ENCODE results near the gene CBX7. TPM values are rescaled to one million over a fixed set of nuclear protein-coding genes. Genes with fewer than 3 reads are reported as not detected.

CBX7 gene
- total and polyA plus RNA-seq, 2 of the 8 experiments (the other 6 are each of a cell fraction or from before 2014, with no cell fraction given) = 6.9 to 8.7 TPM

- no peak overlapping the region for H3K23ac ChIP-seq (ENCODE audit: insufficient read length)
- no peaks in the 10 kb centered on the region for H3K36me3 ChIP-seq (ENCODE audit: control insufficient read depth in 2 of 4, insufficient read depth in 4 of 4, low read length in 3 of 4)
- H3K9ac ChIP-seq (replicated peaks in 1 of 4; ENCODE audit: extremely low read depth in 1 of 4, low read depth in 3 of 4, low read length in 3 of 4) = no peak overlapping the region
- no peaks in the 10 kb centered on the region for H3K9me3 ChIP-seq (ENCODE audit: insufficient read depth in 2 of 2, low read depth in 1 of 2, low read length in 1 of 2)
- H2AK5ac ChIP-seq (ENCODE audit: low read depth, low read length) = no peak overlapping the region
- no peak overlapping the region for H3K4me2 ChIP-seq (ENCODE audit: insufficient read depth in 1 of 2, low read depth in 2 of 2, low read length in 2 of 2)
- H3K14ac ChIP-seq (ENCODE audit: insufficient read length) = no peak overlapping the region
- no peak overlapping the region for H2BK120ac ChIP-seq (replicated peaks; ENCODE audit: low read depth, low read length)
- no peaks in the 10 kb centered on the region for H3K79me1 ChIP-seq (ENCODE audit: low read depth, low read length)
- no peak overlapping the region for H3K56ac ChIP-seq (replicated peaks; ENCODE audit: insufficient read length, low read depth, low read length)
- ChIA-PET POLR2A (ENCODE audit: partially characterized antibody) (interaction anchor here (0.6 to 7.4 kb wide), 6 partner anchors 10 to 273 kb away, joined by 3 to 67 read pairs (median 6); partner anchors contain the start of gene RPL3), CTCF (ENCODE audit: partially characterized antibody) (interaction anchor here (0.5 to 5.1 kb wide), 58 partner anchors 8 to 379 kb away, joined by 3 to 47 read pairs (median 4); partner anchors contain the start of genes APOBEC3B, APOBEC3C and PDGFB)
- H3K27ac ChIP-seq (ENCODE audit: low read depth, low read length) = no peak overlapping the region
- no peak overlapping the region for H2BK20ac ChIP-seq (ENCODE audit: low read length)
- H3K4me1 ChIP-seq (replicated peaks in 1 of 4; ENCODE audit: control insufficient read depth in 3 of 4, insufficient read depth in 4 of 4, low read length in 3 of 4) = peaks cover 4 to 16% (median 11%) of the 10 kb centered on the region in 4 experiments; a peak in 4 of 7 replicates
- no peaks in the 10 kb centered on the region for H3K79me2 ChIP-seq (ENCODE audit: control insufficient read depth in 1 of 2, insufficient read depth in 2 of 2, low read length in 2 of 2)
- WGBS, 2 experiments (ENCODE audit: extremely low coverage in 1 of 2, insufficient coverage in 1 of 2, insufficient read length in 1 of 2, insufficient replicate concordance in 2 of 2, low coverage in 1 of 2, low lambda C conversion rate in 2 of 2, missing lambda C conversion rate in 1 of 2) = 56% methylated on average over 15 of the region's 15 CpGs; no CpG with 5 or more reads in 1 of the 2 experiments
- H2AFZ ChIP-seq (ENCODE audit: low read length) = no peak overlapping the region
- H2BK12ac ChIP-seq (ENCODE audit: low read depth, low read length) = no peak overlapping the region
- H4K20me1 ChIP-seq (replicated peaks in 1 of 2; ENCODE audit: control insufficient read depth in 1 of 2, insufficient read depth in 2 of 2, low read length in 2 of 2) = no peaks in the 10 kb centered on the region
- no peaks in the 10 kb centered on the region for H3K27me3 ChIP-seq (replicated peaks in 1 of 4; ENCODE audit: control insufficient read depth in 3 of 4, extremely low read depth in 1 of 4, insufficient read depth in 3 of 4, low read length in 3 of 4)
- H4K5ac ChIP-seq (ENCODE audit: insufficient read length, low read depth, low read length) = no peak overlapping the region
- H4K8ac ChIP-seq (ENCODE audit: extremely low read depth, insufficient read depth, low read length) = no peak overlapping the region
- H3K18ac ChIP-seq (ENCODE audit: extremely low read depth, low read length) = no peak overlapping the region
- peak; percentile 50 to 90 for DNase-seq (ENCODE audit: low read depth in 1 of 2, low spot score in 2 of 2)
- no peak for FAIRE-seq
- H3K4ac ChIP-seq (replicated peaks; ENCODE audit: insufficient read length, low read depth, low read length) = no peak overlapping the region
- no peak overlapping the region for H3K4me3 ChIP-seq (ENCODE audit: extremely low read depth in 1 of 4, insufficient read depth in 2 of 4, low read depth in 3 of 4, low read length in 4 of 4)
- no peaks in the 10 kb centered on the region for H3K23me2 ChIP-seq (ENCODE audit: low read depth, low read length)
- H4K91ac ChIP-seq (replicated peaks; ENCODE audit: insufficient read length, low read length) = no peak overlapping the region
- peak overlapping the region; percentile 90; the same call in 1 of the 2 replicates for H2BK15ac ChIP-seq (ENCODE audit: low read length)
- no peak overlapping the region for H2BK5ac ChIP-seq (ENCODE audit: low read depth, low read length)
- TF ChIP-seq RAD21 (IDR thresholded peaks at IDR 0.05 in 1 of 2, conservative IDR thresholded peaks at IDR 0.05 in 1 of 2; ENCODE audit: low read depth in 2 of 2, low read length in 2 of 2) (peak; percentile 88 to 94), YY1 (IDR thresholded peaks at IDR 0.05; ENCODE audit: low read depth, low read length) (no peak), FOSL1 (IDR thresholded peaks at IDR 0.05; ENCODE audit: insufficient read depth, low read depth, low read length) (no peak), EGR1 (IDR thresholded peaks at IDR 0.05; ENCODE audit: borderline replicate concordance, low read depth, low read length) (no peak), E2F6 (IDR thresholded peaks at IDR 0.05) (no peak), RNF2 (IDR thresholded peaks at IDR 0.05; ENCODE audit: borderline replicate concordance, low read depth, low read length, missing control alignments, poor library complexity, severe bottlenecking) (no peak), KDM4A (IDR thresholded peaks at IDR 0.05; ENCODE audit: low read depth, low read length, severe bottlenecking) (no peak), KDM1A (IDR thresholded peaks at IDR 0.05; ENCODE audit: borderline replicate concordance, low read length) (no peak), PHF8 (conservative IDR thresholded peaks at IDR 0.05; ENCODE audit: low read depth, low read length) (no peak), NANOG (IDR thresholded peaks at IDR 0.05; ENCODE audit: insufficient read depth, low read depth, low read length, poor library complexity, severe bottlenecking) (no peak)
These were observed 17.2 kb downstream of the CBX7 start for GRCh38 chr22:39135092-39135896.
